ENCODE data around the gene PDE4B.
"Not testable (repeated sequence)": the region's sequence is repeated elsewhere in the genome, so short reads cannot be mapped to it uniquely, and the experiment has no call there.

PDE4B gene

GRCh38 chr1:66041654-66042053, 249.0 kb downstream of the PDE4B start:
- no peaks in the 10 kb centered on the region for H3K4me1 ChIP-seq (ENCODE audit: insufficient read depth, low read length)
- no peak overlapping the region for H3K9ac ChIP-seq (ENCODE audit: low read depth, low read length)
- no peaks in the 10 kb centered on the region for H3K36me3 ChIP-seq (ENCODE audit: insufficient read depth, low read depth, low read length)
- no peak overlapping the region for H3K4me3 ChIP-seq (ENCODE audit: low read length)
- no peak overlapping the region for H3K27ac ChIP-seq (ENCODE audit: low read length)
- no peaks in the 10 kb centered on the region for H3K27me3 ChIP-seq (ENCODE audit: insufficient read depth, low read length)
- no peaks in the 10 kb centered on the region for H3K9me3 ChIP-seq (ENCODE audit: insufficient read depth, low read depth, low read length)

- Histone ChIP-seq H3K4me3 (ENCODE audit: low read length) (no peak overlapping the region), H3K9ac (ENCODE audit: low read depth, low read length) (no peak overlapping the region), H3K27ac (ENCODE audit: low read length) (no peak overlapping the region), H3K27me3 (ENCODE audit: insufficient read depth, low read length) (no peaks in the 10 kb centered on the region), H3K9me3 (ENCODE audit: insufficient read depth, low read depth, low read length) (no peaks in the 10 kb centered on the region), H3K36me3 (ENCODE audit: insufficient read depth, low read depth, low read length) (no peaks in the 10 kb centered on the region), H3K4me1 (ENCODE audit: insufficient read depth, low read length) (no peaks in the 10 kb centered on the region)
These were observed 250.5 kb downstream of the PDE4B start for GRCh38 chr1:66043186-66043585.

GRCh38 chr1:66044912-66045311, 252.2 kb downstream of the PDE4B start:
- no peak overlapping the region for H3K9ac ChIP-seq (ENCODE audit: low read depth, low read length)
- no peaks in the 10 kb centered on the region for H3K4me1 ChIP-seq (ENCODE audit: insufficient read depth, low read length)
- H3K27me3 ChIP-seq (ENCODE audit: insufficient read depth, low read length): no peaks in the 10 kb centered on the region
- H3K27ac ChIP-seq (ENCODE audit: low read length): no peak overlapping the region
- no peaks in the 10 kb centered on the region for H3K36me3 ChIP-seq (ENCODE audit: insufficient read depth, low read depth, low read length)
- H3K9me3 ChIP-seq (ENCODE audit: insufficient read depth, low read depth, low read length): no peaks in the 10 kb centered on the region
- H3K4me3 ChIP-seq (ENCODE audit: low read length): no peak overlapping the region

- Histone ChIP-seq H3K27ac (ENCODE audit: low read length) (no peak overlapping the region), H3K4me3 (ENCODE audit: low read length) (no peak overlapping the region), H3K9ac (ENCODE audit: low read depth, low read length) (no peak overlapping the region), H3K36me3 (ENCODE audit: insufficient read depth, low read depth, low read length) (no peaks in the 10 kb centered on the region), H3K27me3 (ENCODE audit: insufficient read depth, low read length) (no peaks in the 10 kb centered on the region), H3K4me1 (ENCODE audit: insufficient read depth, low read length) (no peaks in the 10 kb centered on the region), H3K9me3 (ENCODE audit: insufficient read depth, low read depth, low read length) (no peaks in the 10 kb centered on the region)
These were observed 253.7 kb downstream of the PDE4B start for GRCh38 chr1:66046415-66046814.

GRCh38 chr1:66048011-66048410, 255.3 kb downstream of the PDE4B start:
- no peak overlapping the region for H3K27ac ChIP-seq (ENCODE audit: low read length)
- no peaks in the 10 kb centered on the region for H3K36me3 ChIP-seq (ENCODE audit: insufficient read depth, low read depth, low read length)
- H3K27me3 ChIP-seq (ENCODE audit: insufficient read depth, low read length): no peaks in the 10 kb centered on the region
- no peaks in the 10 kb centered on the region for H3K9me3 ChIP-seq (ENCODE audit: insufficient read depth, low read depth, low read length)
- no peaks in the 10 kb centered on the region for H3K4me1 ChIP-seq (ENCODE audit: insufficient read depth, low read length)
- no peak overlapping the region for H3K9ac ChIP-seq (ENCODE audit: low read depth, low read length)
- no peak overlapping the region for H3K4me3 ChIP-seq (ENCODE audit: low read length)

- no peaks in the 10 kb centered on the region for H3K4me1 ChIP-seq (ENCODE audit: insufficient read depth, low read length)
- H3K9ac ChIP-seq (ENCODE audit: low read depth, low read length): no peak overlapping the region
- H3K27me3 ChIP-seq (ENCODE audit: insufficient read depth, low read length): no peaks in the 10 kb centered on the region
- no peak overlapping the region for H3K4me3 ChIP-seq (ENCODE audit: low read length)
- no peaks in the 10 kb centered on the region for H3K9me3 ChIP-seq (ENCODE audit: insufficient read depth, low read depth, low read length)
- H3K36me3 ChIP-seq (ENCODE audit: insufficient read depth, low read depth, low read length): no peaks in the 10 kb centered on the region
- H3K27ac ChIP-seq (ENCODE audit: low read length): no peak overlapping the region
These were observed 257.4 kb downstream of the PDE4B start for GRCh38 chr1:66050123-66050522.

- H3K9ac ChIP-seq (ENCODE audit: low read depth, low read length): no peak overlapping the region
These were observed 257.9 kb downstream of the PDE4B start for GRCh38 chr1:66050633-66051032.

GRCh38 chr1:66055092-66055491, 262.4 kb downstream of the PDE4B start:
- no peak overlapping the region for H3K9ac ChIP-seq (ENCODE audit: low read depth, low read length)
- no peaks in the 10 kb centered on the region for H3K4me1 ChIP-seq (ENCODE audit: insufficient read depth, low read length)
- no peaks in the 10 kb centered on the region for H3K36me3 ChIP-seq (ENCODE audit: insufficient read depth, low read depth, low read length)
- H3K27ac ChIP-seq (ENCODE audit: low read length): no peak overlapping the region
- H3K27me3 ChIP-seq (ENCODE audit: insufficient read depth, low read length): no peaks in the 10 kb centered on the region
- peaks cover 5% of the 10 kb centered on the region; the same call in 1 of the 2 replicates for H3K9me3 ChIP-seq (ENCODE audit: insufficient read depth, low read depth, low read length)
- H3K4me3 ChIP-seq (ENCODE audit: low read length): no peak overlapping the region

More at GRCh38 chr1:66050633-66051032, 257.9 kb downstream of the PDE4B start:
- Histone ChIP-seq H3K4me1 (ENCODE audit: insufficient read depth, low read length) (no peaks in the 10 kb centered on the region), H3K27ac (ENCODE audit: low read length) (no peak overlapping the region), H3K27me3 (ENCODE audit: insufficient read depth, low read length) (no peaks in the 10 kb centered on the region), H3K9me3 (ENCODE audit: insufficient read depth, low read depth, low read length) (no peaks in the 10 kb centered on the region), H3K4me3 (ENCODE audit: low read length) (no peak overlapping the region), H3K36me3 (ENCODE audit: insufficient read depth, low read depth, low read length) (no peaks in the 10 kb centered on the region)

- H3K9ac ChIP-seq (ENCODE audit: low read depth, low read length); H3K9me3 ChIP-seq (ENCODE audit: insufficient read depth, low read depth, low read length); H3K36me3 ChIP-seq (ENCODE audit: insufficient read depth, low read depth, low read length); H3K27ac ChIP-seq (ENCODE audit: low read length); H3K4me1 ChIP-seq (ENCODE audit: insufficient read depth, low read length); H3K27me3 ChIP-seq (ENCODE audit: insufficient read depth, low read length); H3K4me3 ChIP-seq (ENCODE audit: low read length): not testable (repeated sequence)
These were observed 264.8 kb downstream of the PDE4B start for GRCh38 chr1:66057448-66057847.

- Histone ChIP-seq H3K4me1 (ENCODE audit: insufficient read depth, low read length) (no peaks in the 10 kb centered on the region), H3K27ac (ENCODE audit: low read length) (no peak overlapping the region), H3K9me3 (ENCODE audit: insufficient read depth, low read depth, low read length) (peaks cover 5% of the 10 kb centered on the region; the same call in 1 of the 2 replicates), H3K27me3 (ENCODE audit: insufficient read depth, low read length) (no peaks in the 10 kb centered on the region), H3K36me3 (ENCODE audit: insufficient read depth, low read depth, low read length) (no peaks in the 10 kb centered on the region), H3K9ac (ENCODE audit: low read depth, low read length) (no peak overlapping the region), H3K4me3 (ENCODE audit: low read length) (no peak overlapping the region)
These were observed 265.9 kb downstream of the PDE4B start for GRCh38 chr1:66058558-66058957.

GRCh38 chr1:66067219-66067618, 274.5 kb downstream of the PDE4B start:
- H3K4me3 ChIP-seq (ENCODE audit: low read length); H3K9me3 ChIP-seq (ENCODE audit: insufficient read depth, low read depth, low read length); H3K9ac ChIP-seq (ENCODE audit: low read depth, low read length); H3K27ac ChIP-seq (ENCODE audit: low read length); H3K27me3 ChIP-seq (ENCODE audit: insufficient read depth, low read length); H3K36me3 ChIP-seq (ENCODE audit: insufficient read depth, low read depth, low read length); H3K4me1 ChIP-seq (ENCODE audit: insufficient read depth, low read length): not testable (repeated sequence)

GRCh38 chr1:66069976-66070876, 277.5 kb downstream of the PDE4B start:
- Histone ChIP-seq H3K27me3 (ENCODE audit: insufficient read depth, low read length) (no peaks in the 10 kb centered on the region), H3K36me3 (ENCODE audit: insufficient read depth, low read depth, low read length) (no peaks in the 10 kb centered on the region), H3K4me3 (ENCODE audit: low read length) (no peak overlapping the region), H3K9ac (ENCODE audit: low read depth, low read length) (no peak overlapping the region), H3K9me3 (ENCODE audit: insufficient read depth, low read depth, low read length) (no peaks in the 10 kb centered on the region), H3K27ac (ENCODE audit: low read length) (no peak overlapping the region), H3K4me1 (ENCODE audit: insufficient read depth, low read length) (no peaks in the 10 kb centered on the region)
